HG03280 (cell line): Measurements from ENCODE around the gene PATE1.
"Not testable (repeated sequence)": the region's sequence is repeated elsewhere in the genome, so short reads cannot be mapped to it uniquely, and the experiment has no call there.

Experiments
- ATAC-seq: cut with Tn5 transposase; IDR thresholded peaks from one replicate; pipeline ENCODE4 v1.9.1; 2021; ENCODE audit warnings: mild to moderate bottlenecking, moderate library complexity; ENCODE audit not compliant: unreplicated experiment

The PATE1 gene, protein sequence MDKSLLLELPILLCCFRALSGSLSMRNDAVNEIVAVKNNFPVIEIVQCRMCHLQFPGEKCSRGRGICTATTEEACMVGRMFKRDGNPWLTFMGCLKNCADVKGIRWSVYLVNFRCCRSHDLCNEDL

DNA sequence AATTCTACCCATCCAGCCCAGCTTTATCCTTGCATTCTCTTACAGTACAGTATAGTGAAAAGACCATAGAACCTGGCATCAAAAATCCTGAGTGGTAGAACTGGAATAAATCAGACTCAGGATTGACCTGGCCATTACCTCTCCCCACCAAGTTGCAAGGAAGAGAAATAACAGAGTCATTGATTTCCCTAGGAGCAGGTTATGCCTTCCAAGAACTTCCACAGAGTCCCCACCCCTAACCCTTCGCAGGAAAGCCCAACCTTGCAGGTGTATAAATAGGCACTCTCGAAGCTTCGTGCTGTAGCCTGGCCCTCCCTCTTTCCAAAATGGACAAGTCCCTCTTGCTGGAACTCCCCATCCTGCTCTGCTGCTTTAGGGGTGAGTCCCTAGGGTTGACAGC is at the start of gene PATE1:
Gene PATE1 (plus strand): TSS at position 301 of the 400 bp plus-strand sequence. CDS start 26 bp downstream, at position 327.
- ATAC-seq = no peak

GRCh38 chr11:125701018-125701610 is 45.0 kb upstream of the PATE1 start:
- ATAC-seq = no peak

- no peak for ATAC-seq
These were observed 44.0 kb upstream of the PATE1 start for GRCh38 chr11:125701858-125702621.

- not testable (repeated sequence) for ATAC-seq
These were observed 41.4 kb upstream of the PATE1 start for GRCh38 chr11:125704686-125705085.

DNA sequence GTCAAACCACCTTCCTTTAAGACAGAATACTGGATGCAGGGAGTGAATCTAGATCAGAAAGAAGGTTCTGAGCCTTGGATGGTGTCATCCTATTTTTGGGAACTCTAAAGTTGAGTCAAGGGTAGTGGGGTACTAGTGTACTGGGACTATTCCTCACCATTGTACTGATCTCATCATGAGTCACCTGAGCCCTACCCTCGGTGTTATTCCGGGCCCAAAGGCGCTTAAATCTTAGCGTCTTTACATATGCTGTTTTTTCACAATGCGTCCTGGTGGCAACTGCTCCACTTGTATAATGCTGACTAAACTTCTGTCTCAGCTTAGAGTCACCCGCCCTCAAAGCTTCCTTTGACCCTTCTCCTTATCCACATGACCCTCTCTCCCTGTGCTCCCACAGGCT is 25.3 kb upstream of the PATE1 start:
- no peak for ATAC-seq

GRCh38 chr11:125724125-125724524 is 22.0 kb upstream of the PATE1 start:
- no peak for ATAC-seq

- ATAC-seq = no peak
These were observed 17.1 kb upstream of the PATE1 start for GRCh38 chr11:125728969-125729368.

- no peak for ATAC-seq
These were observed 5.5 kb upstream of the PATE1 start for GRCh38 chr11:125740617-125741016.

- ATAC-seq = no peak
These were observed 2.4 kb upstream of the PATE1 start for GRCh38 chr11:125743681-125744080.

DNA sequence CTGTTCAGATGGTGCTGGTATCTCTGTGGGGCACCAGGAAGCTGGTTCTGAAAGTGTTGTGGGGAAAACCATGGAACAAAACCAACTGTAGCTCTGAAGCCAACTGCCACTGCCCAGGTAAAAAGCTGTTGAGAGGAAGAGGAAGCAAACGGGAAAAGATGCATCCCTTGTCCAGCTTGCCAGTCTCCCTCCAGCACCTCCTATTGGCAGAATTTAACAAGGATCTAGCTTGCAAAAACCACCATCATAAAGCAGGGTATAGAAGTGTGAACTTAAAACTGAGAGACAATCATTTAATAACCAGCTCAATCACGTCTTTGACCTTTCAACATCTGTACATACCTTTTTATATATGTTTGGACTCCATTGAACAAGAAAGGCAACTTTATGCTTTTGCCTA is 4.5 kb downstream of the PATE1 start:
- no peak for ATAC-seq

DNA sequence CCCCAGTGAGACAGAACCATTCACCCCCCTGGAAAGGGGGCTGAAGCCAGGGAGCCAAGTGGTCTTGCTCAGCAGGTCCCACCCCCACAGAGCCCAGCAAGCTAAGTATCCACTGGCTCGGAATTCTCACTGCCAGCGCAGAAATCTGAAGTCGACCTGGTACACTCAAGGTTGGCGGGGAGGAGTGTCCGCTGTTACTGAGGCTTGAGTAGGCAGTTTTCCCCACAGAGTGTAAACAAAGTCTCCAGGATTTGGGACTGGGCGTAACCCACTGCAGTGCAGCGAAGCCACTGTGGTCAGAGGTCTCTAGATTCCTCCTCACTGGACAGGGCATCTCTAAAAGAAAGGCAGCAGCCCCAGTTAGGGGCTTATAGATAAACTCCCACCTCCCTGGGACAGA is 10.0 kb downstream of the PATE1 start:
- no peak for ATAC-seq

- no peak for ATAC-seq
These were observed 16.4 kb downstream of the PATE1 start for GRCh38 chr11:125762445-125762844.

DNA sequence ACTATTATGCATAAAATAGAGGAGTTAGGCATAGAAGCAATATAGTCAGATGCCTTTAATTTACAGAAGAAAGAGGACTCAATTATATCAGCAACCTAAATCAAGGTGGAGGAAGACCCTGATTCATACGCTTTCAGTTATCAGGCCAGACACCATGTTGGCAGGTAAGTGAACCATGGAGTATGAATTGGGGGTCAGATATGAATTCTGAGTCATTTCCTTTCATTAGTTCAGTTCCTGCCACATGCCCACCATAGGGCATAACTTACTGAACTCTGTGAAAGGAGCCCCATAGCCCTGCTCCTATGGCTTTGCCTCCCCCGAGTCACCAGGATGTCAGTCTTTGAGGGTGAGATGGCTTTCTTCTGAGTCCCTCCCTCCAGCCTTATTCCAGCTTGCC is 17.4 kb downstream of the PATE1 start:
- ATAC-seq = no peak

DNA sequence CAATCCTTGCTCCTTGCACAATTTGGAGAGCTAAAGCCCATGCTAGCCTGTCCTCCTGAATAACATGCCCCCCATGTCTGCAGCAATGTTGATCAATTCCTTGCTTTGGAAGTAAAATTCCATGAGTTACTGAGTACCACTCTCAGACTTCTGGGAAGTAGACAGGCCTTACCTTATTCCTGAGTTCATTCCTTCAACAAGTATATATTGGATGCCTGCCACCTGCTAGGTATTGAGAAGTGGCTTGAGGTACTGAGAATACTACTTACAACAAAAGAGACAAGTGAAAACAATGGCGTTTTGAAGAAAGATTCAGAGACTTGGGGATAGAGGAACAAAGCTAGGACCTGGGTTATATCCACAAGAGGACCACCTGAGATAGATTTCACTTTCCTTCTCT is 20.2 kb downstream of the PATE1 start:
- no peak for ATAC-seq

- no peak for ATAC-seq
These were observed 22.4 kb downstream of the PATE1 start for GRCh38 chr11:125768336-125769046.

DNA sequence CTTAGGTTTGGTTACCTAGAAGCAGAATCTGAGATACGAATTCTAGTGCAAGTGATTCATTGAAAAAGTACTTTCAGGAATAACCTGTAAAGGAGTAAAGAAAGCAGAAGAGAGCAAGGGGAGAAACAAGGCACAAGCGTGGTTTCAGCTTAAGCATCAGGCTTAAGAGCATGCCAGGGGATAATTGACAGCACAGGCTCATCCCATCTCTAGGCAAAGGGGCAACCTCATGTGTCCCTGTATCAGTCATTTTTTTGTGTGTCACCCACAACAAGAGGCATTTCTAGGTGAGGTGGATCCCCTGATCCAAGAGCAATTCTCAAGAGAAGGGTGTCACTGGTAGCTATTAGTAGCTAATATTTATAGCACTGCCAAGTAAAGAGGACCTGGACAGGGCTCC is 24.5 kb downstream of the PATE1 start:
- ATAC-seq = no peak

DNA sequence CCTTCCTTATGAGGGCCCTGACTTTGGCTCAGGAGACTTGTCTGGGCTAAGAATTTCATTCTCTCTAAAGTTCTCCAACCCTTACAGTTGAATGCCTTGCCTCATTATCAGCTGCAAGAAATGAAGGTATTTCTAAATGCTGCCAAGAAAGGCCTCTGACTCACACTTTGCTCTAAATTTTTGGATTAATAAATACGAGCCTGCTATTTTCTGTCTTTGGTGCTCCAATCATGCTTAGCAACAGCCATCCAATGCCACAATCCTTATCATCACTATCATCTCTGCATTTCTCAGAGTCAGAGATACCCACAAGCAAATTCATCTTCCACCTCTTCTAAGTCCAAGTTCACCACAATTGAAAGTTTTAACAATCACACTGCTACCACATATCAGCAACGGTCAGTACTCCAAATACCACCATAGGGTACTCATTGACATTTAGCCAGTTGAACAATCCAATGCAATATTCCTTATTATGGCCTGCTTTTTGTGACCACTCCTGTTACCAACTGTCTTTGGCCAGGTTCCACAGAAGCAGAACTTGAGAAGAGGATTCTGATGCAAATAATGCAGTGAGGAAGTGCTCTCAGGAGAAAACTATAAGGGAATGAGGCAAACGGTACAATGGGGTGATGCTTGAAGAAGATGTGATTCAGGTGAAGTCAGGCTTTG is 26.9 kb downstream of the PATE1 start:
- no peak for ATAC-seq

- ATAC-seq = no peak
These were observed 27.4 kb downstream of the PATE1 start for GRCh38 chr11:125773516-125773915.

DNA sequence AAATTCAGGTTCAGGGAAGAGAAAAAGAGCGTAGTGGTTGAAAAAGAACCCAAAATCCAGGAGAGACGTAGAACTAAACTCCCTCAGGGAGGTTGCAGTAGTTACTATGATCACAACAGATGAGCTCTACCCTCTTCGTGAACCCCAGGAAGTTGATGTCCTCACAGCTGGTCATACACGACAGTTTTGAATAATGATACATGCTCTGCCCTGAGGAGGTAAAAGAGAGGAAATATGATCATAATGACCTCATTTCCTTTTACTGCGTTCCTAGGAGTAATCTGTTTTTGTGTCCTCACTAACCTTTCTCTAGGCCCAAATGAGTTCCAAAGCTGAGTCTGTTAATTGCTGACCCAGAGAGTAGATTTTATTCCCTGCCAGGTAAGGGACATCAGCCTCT is 31.2 kb downstream of the PATE1 start:
- no peak for ATAC-seq

GRCh38 chr11:125778728-125779127 is 32.6 kb downstream of the PATE1 start, which contains the start of gene PATE2:
Gene PATE2 (minus strand): TSS chr11:125778828. CDS start chr11:125778773, 55 bp downstream.
- ATAC-seq = no peak

DNA sequence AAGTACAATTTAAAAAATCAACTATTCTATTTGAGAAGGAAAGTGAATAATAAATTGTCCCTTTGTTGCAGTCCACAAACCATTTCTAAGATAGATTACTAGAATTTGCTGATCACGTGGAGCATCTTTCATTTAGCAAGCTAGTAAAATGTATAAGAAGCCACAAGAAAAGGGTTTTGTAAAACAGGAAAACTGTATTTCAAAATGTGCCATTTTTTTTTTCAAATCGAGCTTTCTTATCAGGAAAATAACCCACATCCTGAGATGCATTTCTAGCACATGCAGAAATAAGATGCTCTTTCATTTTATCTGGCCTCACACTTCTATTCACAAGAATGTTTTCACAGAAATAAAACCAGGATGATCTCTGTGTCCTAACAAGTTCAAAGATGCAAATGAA is 38.6 kb downstream of the PATE1 start:
- no peak for ATAC-seq
